Sigmoid colon (tissue), 4 donors: ENCODE measurements around the gene CFAP97D2.

Source experiments
- CTCF ChIP-seq, 4 experiments: fragments of 450-650 bp in 3 of 4; fragments of 200-600 bp in 1 of 4; IDR thresholded peaks; one replicate each; pipeline ENCODE4 v1.5.1; 2016 to 2019; ENCODE audit warnings: antibody characterized with exemption in 4 of 4, mild to moderate bottlenecking in 3 of 4, moderate library complexity in 2 of 4
- EP300 ChIP-seq, 4 donors: sonication (generic); formaldehyde crosslinking; IDR thresholded peaks; one replicate each; pipeline ENCODE4 v1.6.1; 2017; ENCODE audit warnings: antibody characterized with exemption in 4 of 4
- POLR2A ChIP-seq, 2 donors: fragments of 450-650 bp; IDR thresholded peaks; one replicate each; pipeline ENCODE4 v1.6.1; 2016; ENCODE audit warnings: antibody characterized with exemption in 2 of 2, mild to moderate bottlenecking in 2 of 2, moderate library complexity in 2 of 2

GRCh38 chr13:114167885-114168284 is 11.2 kb upstream of the CFAP97D2 start:
- TF ChIP-seq EP300 (IDR thresholded peaks at IDR 0.05) (no peak), CTCF (IDR thresholded peaks at IDR 0.05) (no peak), POLR2A (IDR thresholded peaks at IDR 0.05) (no peak)
